K562 (cell line): ENCODE data around the gene SHISA9. TPM values are rescaled to one million over a fixed set of nuclear protein-coding genes. Genes with fewer than 3 reads are reported as not detected.

Source experiments
- ATAC-seq: fragments of 200-7000 bp; cut with Tn5 transposase; 3 replicates; pipeline ENCODE4 v1.9.1; 2020; ENCODE audit warnings: moderate library complexity
- BruUV-seq: library from RNA; stranded (reverse); fragments of 400-500 nt; replicated peaks from 2 replicates; lab custom pipeline; 2021; lab: Mats Ljungman, UMichigan
- CTCF ChIA-PET: fragments of 300-600 bp; formaldehyde crosslinking; extraction: SDS; loops from one replicate; lab custom pipeline; 2021; ENCODE audit warnings: low intra/inter-chr PET ratio; lab: Yijun Ruan, JAX
- POLR2A ChIA-PET: fragments of 300-600, 350-650 bp; sonication (Branson Sonifier 250); formaldehyde crosslinking; extraction: SDS; loops from one replicate; lab custom pipeline; 2021; ENCODE audit warnings: antibody characterized with exemption, inconsistent platforms; lab: Yijun Ruan, JAX
- DNase-seq, 4 experiments: peaks; one replicate each; pipeline versions ENCODE4 v3.0.0 to v3.0.0-alpha.2; 2011 to 2018; ENCODE audit warnings: low spot score in 3 of 4, mixed read lengths in 3 of 4; ENCODE audit errors: extremely low read depth in 1 of 4
- FAIRE-seq: peaks from 2 replicates; lab custom pipeline; 2011; peaks lifted over from hg19 to GRCh38; lab: Jason Lieb, UNC
- H2AFZ ChIP-seq: 2 replicates; pipeline ENCODE4 v1.6.0; 2011; ENCODE audit warnings: low read depth, low read length, control low read depth, inconsistent platforms
- H3K27ac ChIP-seq: fragments of 200-600 bp; 3 replicates; pipeline ENCODE4 v1.8.0; 2011; ENCODE audit warnings: low read depth, mild to moderate bottlenecking, control low read depth, inconsistent platforms, low read length, moderate library complexity, mixed read lengths; ENCODE audit errors: extremely low read depth
- H3K27me3 ChIP-seq, 2 experiments: fragments of 300-600 bp in 1 of 2; 2 replicates in 1 of 2; 3 replicates in 1 of 2; pipeline versions ENCODE4 v1.6.0 to v1.8.0; 2011; ENCODE audit warnings: inconsistent platforms in 2 of 2, low read length in 2 of 2, mild to moderate bottlenecking in 1 of 2, mixed read lengths in 1 of 2, moderate library complexity in 1 of 2; ENCODE audit not compliant: control insufficient read depth in 2 of 2, insufficient read depth in 2 of 2
- H3K36me3 ChIP-seq: fragments of 300-600 bp; 3 replicates; pipeline ENCODE4 v1.8.0; 2011; ENCODE audit warnings: mild to moderate bottlenecking, low read length, inconsistent platforms; ENCODE audit not compliant: control insufficient read depth, insufficient read depth
- H3K4me1 ChIP-seq, 2 experiments: fragments of 200-600 bp in 1 of 2; replicated peaks in 1 of 2; 2 replicates in 1 of 2; 3 replicates in 1 of 2; pipeline versions ENCODE4 v1.5.1 to v1.8.0; 2011; ENCODE audit warnings: inconsistent platforms in 2 of 2, low read length in 2 of 2, mild to moderate bottlenecking in 1 of 2, mixed read lengths in 1 of 2, moderate library complexity in 1 of 2; ENCODE audit not compliant: control insufficient read depth in 2 of 2, insufficient read depth in 2 of 2
- H3K4me2 ChIP-seq: 2 replicates; pipeline ENCODE4 v1.6.1; 2011; ENCODE audit warnings: low read length, control low read depth, inconsistent platforms, mixed read lengths; ENCODE audit not compliant: insufficient read depth
- H3K4me3 ChIP-seq: fragments of 200-600 bp; sonication (generic), shearing (Covaris generic); 2 replicates; pipeline ENCODE4 v1.5.1; 2016; ENCODE audit warnings: control low read depth, inconsistent platforms
- H3K79me2 ChIP-seq: fragments of 200-600 bp; 3 replicates; pipeline ENCODE4 v1.8.0; 2011; ENCODE audit warnings: low read length, inconsistent platforms; ENCODE audit not compliant: control insufficient read depth, insufficient read depth
- H3K9ac ChIP-seq, 2 experiments: 2 replicates each; pipeline versions ENCODE4 v1.6.0 to v1.6.1; 2011; ENCODE audit warnings: low read depth in 2 of 2, low read length in 2 of 2, control low read depth in 1 of 2, inconsistent platforms in 1 of 2, mild to moderate bottlenecking in 1 of 2, mixed read lengths in 1 of 2; ENCODE audit not compliant: insufficient read depth in 1 of 2
- H3K9me1 ChIP-seq: one replicate; pipeline ENCODE4 v1.6.0; 2011; ENCODE audit warnings: inconsistent platforms, mild to moderate bottlenecking, low read length, moderate library complexity; ENCODE audit not compliant: control insufficient read depth, insufficient read depth
- H3K9me3 ChIP-seq: replicated peaks from 2 replicates; pipeline ENCODE4 v1.5.1; 2011; ENCODE audit warnings: low read depth, low read length, inconsistent platforms; ENCODE audit not compliant: control insufficient read depth, insufficient read depth
- H4K20me1 ChIP-seq: replicated peaks from 2 replicates; pipeline ENCODE4 v1.6.1; 2011; ENCODE audit warnings: low read length, inconsistent platforms, mixed read lengths; ENCODE audit not compliant: control insufficient read depth, insufficient read depth
- BRD4 ChIP-seq: fragments of 200-600 bp; sonication (generic); IDR thresholded peaks from 2 replicates; pipeline ENCODE4 v1.6.1; 2017; ENCODE audit warnings: inconsistent platforms
- CHCHD3 ChIP-seq: fragments of 250-450 bp; sonication (Bioruptor Pico); IDR thresholded peaks from 2 replicates; pipeline ENCODE4 v2.1.2; 2022; ENCODE audit warnings: mild to moderate bottlenecking
- HINFP ChIP-seq: fragments of 450-650 bp; conservative IDR thresholded peaks from 2 replicates; pipeline ENCODE4 v1.6.1; 2016; ENCODE audit warnings: missing genetic modification characterization, low read depth, mild to moderate bottlenecking, control low read depth, missing compliant biosample characterization
- MTF1 ChIP-seq: fragments of 250-450 bp; sonication (Bioruptor Pico); IDR thresholded peaks from 2 replicates; pipeline ENCODE4 v1.9.0; 2021; ENCODE audit warnings: moderate library complexity, mild to moderate bottlenecking, inconsistent platforms, borderline replicate concordance
- NFIC ChIP-seq: fragments of 450-650 bp; IDR thresholded peaks from 2 replicates; pipeline ENCODE4 v1.6.1; 2017; ENCODE audit warnings: mild to moderate bottlenecking, inconsistent platforms
- NFIX ChIP-seq: fragments of 250-450 bp; sonication (Bioruptor Pico); IDR thresholded peaks from 2 replicates; pipeline ENCODE4 v1.4.0; 2020; ENCODE audit warnings: low read depth, mild to moderate bottlenecking, moderate library complexity
- POLR2AphosphoS5 ChIP-seq: IDR thresholded peaks from 2 replicates; pipeline ENCODE4 v1.6.1; 2011; ENCODE audit warnings: mild to moderate bottlenecking, low read depth, low read length, moderate library complexity; ENCODE audit not compliant: control insufficient read depth, insufficient read depth
- SMARCB1 ChIP-seq: IDR thresholded peaks from 2 replicates; pipeline ENCODE4 v1.6.1; 2011; ENCODE audit warnings: improper control_type of control experiment, low read depth; ENCODE audit not compliant: insufficient read length
- TEAD2 ChIP-seq: fragments of 450-650 bp; IDR thresholded peaks from 2 replicates; pipeline ENCODE4 v1.6.1; 2016; ENCODE audit warnings: missing genetic modification characterization, control low read depth, missing compliant biosample characterization
- ZNF277 ChIP-seq: fragments of 250-450 bp; sonication (Bioruptor Pico); IDR thresholded peaks from 2 replicates; pipeline ENCODE4 v1.8.0; 2022; ENCODE audit warnings: inconsistent platforms, mild to moderate bottlenecking, moderate library complexity, borderline replicate concordance
- WGBS: fragments of 100-300 bp; shearing (Covaris generic); methylation state at CpG from one replicate; pipeline ENCODE4 v1.1.6; 2016; ENCODE audit warnings: low coverage, mixed read lengths; ENCODE audit not compliant: insufficient coverage; ENCODE audit errors: missing lambda C conversion rate; 5-methylcytosine and 5-hydroxymethylcytosine counted together
- in situ Hi-C: fragments of 300-500 bp; cut with MboI; formaldehyde crosslinking; loops from 4 replicates; pipeline ENCODE4 v1.15.0; 2018; ENCODE audit warnings: inconsistent platforms, mixed read lengths
- intact Hi-C: fragments of 100-400 bp; cut with micrococcal nuclease; formaldehyde crosslinking; loops from 2 replicates; pipeline ENCODE4 v1.14.2; 2022
- polyA plus RNA-seq, 8 experiments: library from polyadenylated mRNA; depleted of rRNA in 4 of 8; stranded (reverse) in 5 of 8; unstranded in 3 of 8; fragments of >200 nt; fragmentation: Nextera tagmentation in 2 of 8; fragmentation: Illumina TruSeq in 1 of 8; extraction: Ambion mirVana in 2 of 8; extraction: Trizol in 1 of 8; gene quantifications; 2 replicates each; pipeline versions ENCODE4 v1.2.1 to v1.2.3, GENCODE V29; 2011 to 2014; ENCODE audit warnings: inconsistent platforms in 1 of 8, missing spikeins in 1 of 8
- total RNA-seq, 7 experiments: library from RNA; depleted of rRNA in 6 of 7; stranded (reverse); fragments of >200 nt in 6 of 7; fragmentation: Illumina TruSeq in 2 of 7; extraction: Trizol in 2 of 7; gene quantifications; 2 replicates each; pipeline versions ENCODE4 v1.2.1 to v1.2.3, GENCODE V29; 2011 to 2021; ENCODE audit warnings: low replicate concordance in 1 of 7
- TF ChIP-seq, protein P1 (sequence below): fragments of 450-650 bp; formaldehyde crosslinking; IDR thresholded peaks from 2 replicates; pipeline ENCODE4 v1.4.0; 2020; ENCODE audit warnings: mild to moderate bottlenecking, moderate library complexity

Gene SHISA9
- total and polyA plus RNA-seq, 9 of the 15 experiments (the other 6 are each of a cell fraction or from before 2014, with no cell fraction given), result under 0.01 to 0.16 (median 0.01) TPM; not detected in 6

DNA sequence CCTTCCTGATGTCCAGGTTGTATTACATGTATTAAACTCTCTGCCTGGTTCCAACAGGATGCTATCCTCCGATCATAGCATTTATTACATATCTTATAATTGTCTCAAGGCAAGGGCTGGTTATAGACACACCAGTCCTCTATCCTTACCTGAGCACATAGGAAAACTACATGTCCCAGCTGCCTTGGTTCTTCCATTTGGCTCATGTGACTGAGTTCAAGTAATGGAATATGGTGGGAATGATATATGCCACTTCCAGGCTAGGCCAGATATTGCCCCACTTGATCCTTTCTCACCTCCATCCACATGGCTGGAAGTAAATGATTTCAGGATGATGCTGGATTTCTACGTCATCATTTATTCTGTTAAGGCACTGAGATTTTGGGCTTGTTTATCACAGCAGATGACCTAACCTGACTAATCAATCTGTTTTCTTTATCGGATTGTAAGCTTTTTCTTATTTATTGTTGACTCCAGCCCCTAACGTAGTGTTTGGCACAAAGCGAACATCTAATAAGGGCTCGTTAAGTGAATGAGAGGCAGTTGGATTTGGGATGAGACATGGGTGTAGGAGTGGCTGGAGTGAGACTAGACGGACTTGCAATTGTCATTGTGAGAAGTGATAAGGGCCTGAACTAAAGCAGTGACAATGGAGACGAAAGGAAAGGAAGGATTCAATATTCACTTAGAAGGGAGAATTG, 8.2 kb upstream of the SHISA9 start:
- no peak overlapping the region for H3K4me2 ChIP-seq
- no peak for ATAC-seq
- no peak overlapping the region for H2AFZ ChIP-seq
- H4K20me1 ChIP-seq, result no peaks in the 10 kb centered on the region
- H3K9ac ChIP-seq, result no peak overlapping the region
- in situ Hi-C loops (no loop called here), intact Hi-C loops (no loop called here)
- no peaks in the 10 kb centered on the region for H3K9me3 ChIP-seq
- POLR2A ChIA-PET, result interaction anchor here (0.8 kb wide), 1 partner anchor 1300 kb away, joined by 3 read pairs; no protein-coding TSS in a partner anchor
- no peaks in the 10 kb centered on the region; a peak in 1 of 5 replicates for H3K27me3 ChIP-seq
- 0% methylated on average over 8 of the region's 8 CpGs for WGBS
- H3K36me3 ChIP-seq, result no peaks in the 10 kb centered on the region
- no peak for FAIRE-seq
- no TSS peak for BruUV-seq
- H3K27ac ChIP-seq, result no peak overlapping the region
- H3K79me2 ChIP-seq, result no peaks in the 10 kb centered on the region
- CTCF ChIA-PET, result no interaction called here
- no peak overlapping the region for H3K4me3 ChIP-seq
- no peaks in the 10 kb centered on the region for H3K9me1 ChIP-seq
- H3K4me1 ChIP-seq, result no peaks in the 10 kb centered on the region
- no peak for DNase-seq
- TF ChIP-seq SMARCB1, result no peak
- peak; percentile 94 for TF ChIP-seq NFIC
- TF ChIP-seq NFIX, result peak; percentile 83

DNA sequence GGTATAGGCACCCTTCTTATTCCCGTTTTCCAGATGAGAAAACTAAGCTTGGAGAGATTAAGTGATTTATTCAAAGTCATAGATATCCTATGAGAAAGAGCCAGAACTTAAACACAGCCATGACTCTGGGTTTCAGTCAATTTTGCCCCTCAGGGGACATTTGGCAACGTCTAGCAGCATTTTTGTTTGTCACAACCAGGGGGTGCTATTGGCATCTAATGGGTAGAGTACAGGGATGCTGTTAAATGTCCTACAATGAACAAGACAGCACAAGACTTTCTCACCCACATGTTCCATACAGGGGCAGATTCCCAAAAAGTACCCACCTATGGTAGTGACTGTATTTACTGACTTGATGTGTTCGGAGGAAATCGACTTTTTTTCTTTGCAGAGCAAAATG, 4.8 kb upstream of the SHISA9 start:
- Histone ChIP-seq H3K79me2 (no peaks in the 10 kb centered on the region), H3K27me3 (peaks cover 0 to 9% of the 10 kb centered on the region in 2 experiments; a peak in 2 of 5 replicates), H2AFZ (no peak overlapping the region), H3K9me1 (no peaks in the 10 kb centered on the region), H3K4me3 (no peak overlapping the region), H3K9me3 (no peaks in the 10 kb centered on the region), H3K27ac (no peak overlapping the region), H3K9ac (no peak overlapping the region), H3K4me1 (no peaks in the 10 kb centered on the region), H4K20me1 (no peaks in the 10 kb centered on the region), H3K36me3 (no peaks in the 10 kb centered on the region), H3K4me2 (no peak overlapping the region)
- peak; percentile 81 for ATAC-seq
- POLR2A ChIA-PET, result no interaction called here
- in situ Hi-C loops (no loop called here), intact Hi-C loops (loop anchor here (5.0 kb wide), 1 partner anchor 556 kb away; no protein-coding TSS in a partner anchor)
- DNase-seq, result peak; percentile 19 to 53 (median 28)
- WGBS, result 0% methylated on average over 4 of the region's 4 CpGs
- no TSS peak for BruUV-seq
- FAIRE-seq, result peak; percentile 89
- CTCF ChIA-PET, result interaction anchor here (0.8 kb wide), 1 partner anchor 1023 kb away, joined by 4 read pairs; the partner anchor contains the start of gene ERCC4
- TF ChIP-seq POLR2AphosphoS5, result no peak
- TF ChIP-seq ZNF277 (CRISPR knock-in tag), result no peak
- TF ChIP-seq TEAD2 (tag), result no peak
- TF ChIP-seq CHCHD3 (CRISPR knock-in tag), result no peak
- TF ChIP-seq HINFP, result no peak
- TF ChIP-seq, protein P1, sequence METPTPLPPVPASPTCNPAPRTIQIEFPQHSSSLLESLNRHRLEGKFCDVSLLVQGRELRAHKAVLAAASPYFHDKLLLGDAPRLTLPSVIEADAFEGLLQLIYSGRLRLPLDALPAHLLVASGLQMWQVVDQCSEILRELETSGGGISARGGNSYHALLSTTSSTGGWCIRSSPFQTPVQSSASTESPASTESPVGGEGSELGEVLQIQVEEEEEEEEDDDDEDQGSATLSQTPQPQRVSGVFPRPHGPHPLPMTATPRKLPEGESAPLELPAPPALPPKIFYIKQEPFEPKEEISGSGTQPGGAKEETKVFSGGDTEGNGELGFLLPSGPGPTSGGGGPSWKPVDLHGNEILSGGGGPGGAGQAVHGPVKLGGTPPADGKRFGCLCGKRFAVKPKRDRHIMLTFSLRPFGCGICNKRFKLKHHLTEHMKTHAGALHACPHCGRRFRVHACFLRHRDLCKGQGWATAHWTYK, result no peak
- TF ChIP-seq MTF1, result no peak
- no peak for TF ChIP-seq BRD4
